Measurements from ENCODE around the gene IL5RA. TPM values are rescaled to one million over a fixed set of nuclear protein-coding genes. Genes with fewer than 3 reads are reported as not detected.

IL5RA gene
- total RNA-seq, 2 experiments from 2014 or later, result not detected

GRCh38 chr3:3145831-3146230, 35.7 kb upstream of the IL5RA start:
- Mint-ChIP-seq H3K4me3 (no peak overlapping the region), H3K27me3 (no peaks in the 10 kb centered on the region), H3K9me3 (no peaks in the 10 kb centered on the region), H3K36me3 (ENCODE audit: low read depth) (peaks cover 70% of the 10 kb centered on the region), H3K4me1 (ENCODE audit: low read depth) (peaks cover 25% of the 10 kb centered on the region), H3K27ac (peak overlapping the region; percentile 74)
- POLR2A ChIA-PET, result interaction anchor here (1.2 to 1.7 kb wide), 2 partner anchors 12 to 16 kb away, joined by 3 to 5 read pairs; no protein-coding TSS in a partner anchor
- CTCF ChIA-PET, result no interaction called here
- no peak for TF ChIP-seq CTCF (IDR thresholded peaks at IDR 0.05)
- ATAC-seq (no peak), DNase-seq (no peak)
- intact Hi-C loops (cut with micrococcal nuclease), result no loop called here

GRCh38 chr3:3141939-3142338, 31.8 kb upstream of the IL5RA start:
- H3K4me1 Mint-ChIP-seq (ENCODE audit: low read depth), result peaks cover 18% of the 10 kb centered on the region
- no peak for ATAC-seq
- intact Hi-C loops (cut with micrococcal nuclease), result no loop called here
- H3K36me3 Mint-ChIP-seq (ENCODE audit: low read depth), result peaks cover 74% of the 10 kb centered on the region
- no peak for TF ChIP-seq CTCF (IDR thresholded peaks at IDR 0.05)
- CTCF ChIA-PET, result interaction anchor here (1.1 to 1.2 kb wide), 2 partner anchors 12 to 1146 kb away, joined by 3 to 4 read pairs; no protein-coding TSS in a partner anchor
- H3K9me3 Mint-ChIP-seq, result no peaks in the 10 kb centered on the region
- no peaks in the 10 kb centered on the region for H3K27me3 Mint-ChIP-seq
- no peak overlapping the region for H3K4me3 Mint-ChIP-seq
- POLR2A ChIA-PET, result interaction anchor here (2.8 kb wide), 1 partner anchor 9 kb away, joined by 8 read pairs; no protein-coding TSS in a partner anchor
- H3K27ac Mint-ChIP-seq, result peak overlapping the region; percentile 75
- DNase-seq, result no peak

GRCh38 chr3:3137526-3137925, 27.4 kb upstream of the IL5RA start:
- CTCF ChIA-PET, result no interaction called here

GRCh38 chr3:3134750-3135448, 24.7 kb upstream of the IL5RA start:
- CTCF ChIA-PET, result interaction anchor here (0.6 to 2.2 kb wide), 3 partner anchors 9 to 36 kb away, joined by 3 to 14 read pairs (median 3); no protein-coding TSS in a partner anchor
- peaks cover 45% of the 10 kb centered on the region for H3K4me1 Mint-ChIP-seq (ENCODE audit: low read depth)

More at GRCh38 chr3:3137526-3137925, 27.4 kb upstream of the IL5RA start:
- no peak for DNase-seq
- POLR2A ChIA-PET, result no interaction called here
- Mint-ChIP-seq H3K4me3 (no peak overlapping the region), H3K27me3 (no peaks in the 10 kb centered on the region), H3K4me1 (ENCODE audit: low read depth) (peaks cover 44% of the 10 kb centered on the region), H3K9me3 (no peaks in the 10 kb centered on the region), H3K36me3 (ENCODE audit: low read depth) (peaks cover 66% of the 10 kb centered on the region), H3K27ac (no peak overlapping the region)
- intact Hi-C loops (cut with micrococcal nuclease), result no loop called here
- ATAC-seq, result no peak
- TF ChIP-seq CTCF (IDR thresholded peaks at IDR 0.05), result no peak

More at GRCh38 chr3:3134750-3135448, 24.7 kb upstream of the IL5RA start:
- DNase-seq (no peak), ATAC-seq (peak; percentile 69)
- Mint-ChIP-seq H3K4me3 (no peak overlapping the region), H3K36me3 (ENCODE audit: low read depth) (peaks cover 62% of the 10 kb centered on the region), H3K27me3 (no peaks in the 10 kb centered on the region), H3K9me3 (no peaks in the 10 kb centered on the region), H3K27ac (peak overlapping the region; percentile 81)
- TF ChIP-seq CTCF (IDR thresholded peaks at IDR 0.05), result no peak
- POLR2A ChIA-PET, result interaction anchor here (1.2 kb wide), 2 partner anchors 10 to 44 kb away, joined by 3 to 5 read pairs; no protein-coding TSS in a partner anchor
- intact Hi-C loops (cut with micrococcal nuclease), result no loop called here
